Mesendoderm (in vitro differentiated cells): Measurements from ENCODE around the gene ABTB1.
A peak's percentile ranks its signal among the peaks of the same experiment; 100 is the strongest.

Experiments used
- DNase-seq: peaks from one replicate; pipeline ENCODE4 v3.0.0; 2013
- H2AK5ac ChIP-seq: 2 replicates; pipeline ENCODE4 v1.6.1; 2013; ENCODE audit warnings: low read length, inconsistent platforms
- H2BK120ac ChIP-seq: 2 replicates; pipeline ENCODE4 v1.6.1; 2013; ENCODE audit warnings: low read depth, mild to moderate bottlenecking, low read length, moderate library complexity, mixed read lengths
- H2BK15ac ChIP-seq: replicated peaks from 2 replicates; pipeline ENCODE4 v1.6.1; 2013; ENCODE audit warnings: low read depth, mild to moderate bottlenecking, moderate library complexity
- H2BK5ac ChIP-seq: 2 replicates; pipeline ENCODE4 v1.6.1; 2013; ENCODE audit warnings: low read length, inconsistent platforms
- H3K18ac ChIP-seq: 2 replicates; pipeline ENCODE4 v1.6.1; 2013; ENCODE audit warnings: mild to moderate bottlenecking, low read length, mixed read lengths
- H3K23ac ChIP-seq: one replicate; pipeline ENCODE4 v1.6.1; 2013; ENCODE audit warnings: low read length
- H3K27ac ChIP-seq: 2 replicates; pipeline ENCODE4 v1.5.1; 2013; ENCODE audit warnings: low read depth, mild to moderate bottlenecking, inconsistent platforms, low read length, moderate library complexity
- H3K27me3 ChIP-seq: 2 replicates; pipeline ENCODE4 v1.6.1; 2013; ENCODE audit warnings: low read length, control low read depth, mild to moderate bottlenecking, inconsistent platforms; ENCODE audit not compliant: insufficient read depth, poor library complexity
- H3K36me3 ChIP-seq: 2 replicates; pipeline ENCODE4 v1.6.1; 2013; ENCODE audit warnings: low read length, inconsistent platforms; ENCODE audit not compliant: control insufficient read depth, insufficient read depth
- H3K4ac ChIP-seq: one replicate; pipeline ENCODE4 v1.6.1; 2013; ENCODE audit warnings: low read depth, mild to moderate bottlenecking, low read length, moderate library complexity
- H3K4me1 ChIP-seq: 2 replicates; pipeline ENCODE4 v1.6.1; 2013; ENCODE audit warnings: low read depth, low read length, inconsistent platforms; ENCODE audit not compliant: control insufficient read depth
- H3K4me2 ChIP-seq: 2 replicates; pipeline ENCODE4 v1.6.1; 2013; ENCODE audit warnings: low read length
- H3K4me3 ChIP-seq: 2 replicates; pipeline ENCODE4 v1.5.1; 2013; ENCODE audit warnings: mild to moderate bottlenecking, low read length
- H3K56ac ChIP-seq: one replicate; pipeline ENCODE4 v1.6.1; 2013; ENCODE audit warnings: low read length
- H3K79me1 ChIP-seq: 2 replicates; pipeline ENCODE4 v1.6.1; 2013; ENCODE audit warnings: low read length, inconsistent platforms
- H3K79me2 ChIP-seq: 2 replicates; pipeline ENCODE4 v1.6.1; 2013; ENCODE audit warnings: mild to moderate bottlenecking, low read length; ENCODE audit not compliant: control insufficient read depth, insufficient read depth
- H3K9ac ChIP-seq: 2 replicates; pipeline ENCODE4 v1.6.1; 2013; ENCODE audit warnings: low read length, inconsistent platforms
- H4K5ac ChIP-seq: one replicate; pipeline ENCODE4 v1.6.1; 2013; ENCODE audit warnings: low read length
- H4K8ac ChIP-seq: one replicate; pipeline ENCODE4 v1.6.1; 2013; ENCODE audit warnings: low read depth, mild to moderate bottlenecking, control low read depth, low read length, moderate library complexity
- WGBS: extraction: QIAGEN DNeasy Blood & Tissue Kit; methylation state at CpG from one replicate; pipeline ENCODE4 v1.1.7; 2013; ENCODE audit warnings: low lambda C conversion rate, missing lambda C conversion rate; ENCODE audit not compliant: insufficient coverage; ENCODE audit errors: extremely low coverage; 5-methylcytosine and 5-hydroxymethylcytosine counted together

The ABTB1 gene

GRCh38 chr3:127682561-127682960 is 9.8 kb downstream of the ABTB1 start:
- no peak overlapping the region for H3K23ac ChIP-seq
- no CpG with 5 or more reads among the region's 8 CpGs for WGBS
- H3K79me1 ChIP-seq = no peaks in the 10 kb centered on the region

GRCh38 chr3:127684871-127685707 is 12.3 kb downstream of the ABTB1 start:
- DNase-seq = no peak
- Histone ChIP-seq H3K27ac (no peak overlapping the region), H3K23ac (no peak overlapping the region), H3K4me2 (no peak overlapping the region), H4K8ac (no peak overlapping the region), H2BK5ac (no peak overlapping the region), H2BK120ac (no peak overlapping the region), H2AK5ac (no peak overlapping the region), H3K56ac (no peak overlapping the region), H3K9ac (no peak overlapping the region), H3K36me3 (no peaks in the 10 kb centered on the region), H3K4ac (no peak overlapping the region), H3K4me1 (no peaks in the 10 kb centered on the region), H3K27me3 (no peaks in the 10 kb centered on the region), H4K5ac (no peak overlapping the region), H3K4me3 (no peak overlapping the region), H3K79me2 (no peaks in the 10 kb centered on the region), H3K18ac (no peak overlapping the region), H2BK15ac (no peak overlapping the region), H3K79me1 (no peaks in the 10 kb centered on the region)
- no CpG with 5 or more reads among the region's 22 CpGs for WGBS

More at GRCh38 chr3:127682561-127682960, 9.8 kb downstream of the ABTB1 start:
- Histone ChIP-seq H3K4me3 (no peak overlapping the region), H3K18ac (no peak overlapping the region), H3K56ac (no peak overlapping the region), H4K5ac (no peak overlapping the region), H3K4me1 (no peaks in the 10 kb centered on the region), H3K36me3 (no peaks in the 10 kb centered on the region), H2AK5ac (no peak overlapping the region), H3K9ac (no peak overlapping the region), H2BK120ac (no peak overlapping the region), H2BK15ac (no peak overlapping the region), H3K27ac (no peak overlapping the region), H3K79me2 (no peaks in the 10 kb centered on the region), H3K4ac (no peak overlapping the region), H3K4me2 (no peak overlapping the region), H2BK5ac (no peak overlapping the region), H4K8ac (no peak overlapping the region), H3K27me3 (no peaks in the 10 kb centered on the region)
- peak; percentile 67 for DNase-seq

- no peaks in the 10 kb centered on the region for H3K27me3 ChIP-seq
- 100% methylated on average over 3 of the region's 4 CpGs for WGBS
Observed at GRCh38 chr3:127685708-127686511, 13.2 kb downstream of the ABTB1 start.

GRCh38 chr3:127686512-127686894 is 13.8 kb downstream of the ABTB1 start:
- H3K36me3 ChIP-seq = no peaks in the 10 kb centered on the region
- no peak for DNase-seq
- H4K5ac ChIP-seq = no peak overlapping the region
- no peak overlapping the region for H2BK120ac ChIP-seq
- no peak overlapping the region for H2BK15ac ChIP-seq
- H3K56ac ChIP-seq = no peak overlapping the region
- H3K27me3 ChIP-seq = no peaks in the 10 kb centered on the region
- H3K4ac ChIP-seq = no peak overlapping the region
- H3K9ac ChIP-seq = no peak overlapping the region
- no peak overlapping the region for H3K27ac ChIP-seq
- no peak overlapping the region for H3K4me3 ChIP-seq
- H3K4me1 ChIP-seq = peaks cover 2% of the 10 kb centered on the region
- H3K23ac ChIP-seq = no peak overlapping the region
- H3K79me2 ChIP-seq = no peaks in the 10 kb centered on the region
- no peak overlapping the region for H3K4me2 ChIP-seq
- H2BK5ac ChIP-seq = no peak overlapping the region
- H2AK5ac ChIP-seq = no peak overlapping the region
- H3K79me1 ChIP-seq = no peaks in the 10 kb centered on the region
- no peak overlapping the region for H3K18ac ChIP-seq
- no peak overlapping the region for H4K8ac ChIP-seq

More at GRCh38 chr3:127685708-127686511, 13.2 kb downstream of the ABTB1 start:
- Histone ChIP-seq H3K56ac (no peak overlapping the region), H3K36me3 (no peaks in the 10 kb centered on the region), H4K8ac (no peak overlapping the region), H3K23ac (no peak overlapping the region), H2AK5ac (no peak overlapping the region), H3K9ac (no peak overlapping the region), H3K4me3 (no peak overlapping the region), H2BK5ac (no peak overlapping the region), H3K27ac (no peak overlapping the region), H2BK15ac (no peak overlapping the region), H3K4ac (no peak overlapping the region), H4K5ac (no peak overlapping the region), H3K4me1 (peaks cover 2% of the 10 kb centered on the region), H2BK120ac (no peak overlapping the region), H3K79me1 (no peaks in the 10 kb centered on the region), H3K18ac (no peak overlapping the region), H3K79me2 (no peaks in the 10 kb centered on the region), H3K4me2 (no peak overlapping the region)
- no peak for DNase-seq

- H3K56ac ChIP-seq = no peak overlapping the region
- H3K79me2 ChIP-seq = no peaks in the 10 kb centered on the region
- H3K36me3 ChIP-seq = no peaks in the 10 kb centered on the region
- H3K27ac ChIP-seq = no peak overlapping the region
- no peak overlapping the region for H3K4me2 ChIP-seq
- no peak overlapping the region for H2BK15ac ChIP-seq
- no peak overlapping the region for H3K4me3 ChIP-seq
- H2BK120ac ChIP-seq = no peak overlapping the region
- H2AK5ac ChIP-seq = no peak overlapping the region
- H3K9ac ChIP-seq = no peak overlapping the region
- H3K18ac ChIP-seq = no peak overlapping the region
- no peak overlapping the region for H2BK5ac ChIP-seq
- peaks cover 2% of the 10 kb centered on the region for H3K4me1 ChIP-seq
- no peaks in the 10 kb centered on the region for H3K79me1 ChIP-seq
- DNase-seq = no peak
- H4K8ac ChIP-seq = no peak overlapping the region
- no peaks in the 10 kb centered on the region for H3K27me3 ChIP-seq
- H3K4ac ChIP-seq = no peak overlapping the region
- H3K23ac ChIP-seq = no peak overlapping the region
- WGBS = 100% methylated on average over 2 of the region's 2 CpGs
- no peak overlapping the region for H4K5ac ChIP-seq
Observed at GRCh38 chr3:127687228-127687737, 14.5 kb downstream of the ABTB1 start.
